CD4-positive, alpha-beta T cell treated with Interferon gamma for 1 hour (primary cell): ENCODE results near the gene CD163L1.
"Not testable (repeated sequence)": the region's sequence is repeated elsewhere in the genome, so short reads cannot be mapped to it uniquely, and the experiment has no call there.

Experiments
- DNase-seq: peaks from one replicate; pipeline ENCODE4 v3.0.0-alpha.2; 2020

CD163L1 gene

GRCh38 chr12:7403466-7403865 is 40.5 kb downstream of the CD163L1 start:
- DNase-seq = no peak

DNA sequence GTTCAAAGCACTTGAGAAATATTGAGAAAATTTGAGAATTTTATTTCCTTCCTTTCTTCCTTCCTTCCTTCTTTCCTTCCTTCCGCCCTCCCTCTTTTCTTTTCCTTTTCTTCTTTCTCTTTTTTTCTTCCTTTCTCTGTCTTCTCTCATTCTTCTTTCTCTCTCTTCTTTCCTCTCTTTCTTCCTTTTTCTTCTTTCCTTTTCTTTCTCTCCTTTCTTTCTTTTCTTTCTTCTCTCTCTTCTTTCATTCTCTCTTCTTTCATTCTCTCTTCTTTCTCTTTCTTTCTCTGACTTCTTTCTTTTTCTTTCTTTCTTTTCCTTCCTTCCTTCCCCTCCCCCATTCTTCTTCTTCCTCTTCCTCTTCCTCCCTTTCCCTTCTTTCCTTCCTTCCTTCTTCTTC is 44.9 kb downstream of the CD163L1 start:
- no peak for DNase-seq

GRCh38 chr12:7396418-7396817 is 47.5 kb downstream of the CD163L1 start:
- DNase-seq = no peak

DNA sequence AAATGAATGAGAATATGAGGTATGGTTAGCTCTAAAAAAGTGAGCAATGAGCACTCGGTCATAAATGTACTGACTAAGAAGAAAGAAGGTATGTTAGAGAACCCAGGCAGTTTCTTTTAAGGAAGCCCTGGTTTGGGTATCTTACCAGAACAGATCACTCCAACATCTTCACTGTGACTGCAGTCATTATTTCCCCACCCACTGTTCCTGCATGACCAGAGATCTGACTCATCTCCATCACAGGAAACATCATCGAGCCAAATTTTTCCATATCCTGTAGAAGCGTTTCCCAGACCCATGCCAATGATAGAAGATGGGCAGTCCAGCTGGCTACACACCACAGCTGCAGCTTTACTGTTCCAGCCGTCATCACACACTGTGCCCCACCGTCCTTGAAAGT is 48.0 kb downstream of the CD163L1 start:
- no peak for DNase-seq

DNA sequence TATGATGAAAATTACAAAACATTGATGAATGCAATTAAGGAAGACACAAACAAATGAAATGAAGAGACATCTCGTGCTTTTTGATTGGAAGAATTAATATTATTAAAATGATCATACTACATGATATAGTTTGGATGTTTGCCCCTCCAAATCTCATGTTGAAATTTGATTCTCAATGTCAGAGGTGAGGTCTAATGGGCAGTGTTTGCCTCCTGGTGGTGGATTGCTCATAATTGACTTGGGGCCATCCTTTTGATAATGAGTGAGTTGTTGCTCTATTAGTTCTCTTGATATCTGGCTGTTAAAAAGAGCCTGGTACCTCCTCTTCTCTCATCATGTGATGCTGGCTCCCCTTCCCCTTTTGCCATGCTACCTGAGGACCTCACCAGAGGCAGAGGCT is 56.7 kb downstream of the CD163L1 start:
- DNase-seq = no peak

GRCh38 chr12:7383157-7383556 is 60.8 kb downstream of the CD163L1 start:
- no peak for DNase-seq

GRCh38 chr12:7376196-7376595 is 67.8 kb downstream of the CD163L1 start:
- no peak for DNase-seq

- no peak for DNase-seq
These were observed 68.8 kb downstream of the CD163L1 start for GRCh38 chr12:7375145-7375543.

DNA sequence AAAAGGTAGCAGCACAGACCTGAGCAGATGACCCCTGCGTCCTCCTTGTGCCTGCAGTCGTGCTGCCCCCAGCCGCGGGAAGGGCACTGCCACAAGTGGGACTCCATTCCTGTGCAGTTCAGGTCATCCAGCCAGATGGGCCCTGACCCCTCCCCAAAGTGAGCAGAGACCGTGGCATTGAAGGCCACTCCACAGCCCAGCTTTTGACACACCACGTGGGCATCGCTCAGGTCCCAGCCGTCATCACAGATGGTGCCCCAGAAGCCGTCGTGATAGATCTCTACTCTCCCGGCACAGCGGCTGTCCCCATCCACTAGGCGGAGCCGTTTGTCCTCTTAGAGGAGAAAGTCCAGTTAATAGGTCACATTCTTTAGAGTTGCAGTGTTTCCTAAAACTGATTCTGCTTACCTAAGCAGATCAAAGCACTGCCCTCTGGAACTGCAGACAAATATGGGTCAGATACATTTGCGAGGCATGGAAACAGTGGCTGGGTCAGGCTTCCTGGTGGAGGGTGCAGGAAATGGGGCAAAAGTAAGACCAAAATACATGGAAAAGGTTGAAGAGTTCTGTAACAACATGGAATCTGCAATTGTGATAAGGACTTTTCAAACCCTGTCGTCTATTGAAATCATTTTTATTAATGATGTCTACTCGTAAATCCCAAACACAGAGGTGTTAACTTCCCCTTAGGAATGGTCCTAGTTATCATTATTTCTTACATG is 69.4 kb downstream of the CD163L1 start:
- DNase-seq = peak; percentile 8

GRCh38 chr12:7373226-7373625 is 70.7 kb downstream of the CD163L1 start:
- DNase-seq = no peak

DNA sequence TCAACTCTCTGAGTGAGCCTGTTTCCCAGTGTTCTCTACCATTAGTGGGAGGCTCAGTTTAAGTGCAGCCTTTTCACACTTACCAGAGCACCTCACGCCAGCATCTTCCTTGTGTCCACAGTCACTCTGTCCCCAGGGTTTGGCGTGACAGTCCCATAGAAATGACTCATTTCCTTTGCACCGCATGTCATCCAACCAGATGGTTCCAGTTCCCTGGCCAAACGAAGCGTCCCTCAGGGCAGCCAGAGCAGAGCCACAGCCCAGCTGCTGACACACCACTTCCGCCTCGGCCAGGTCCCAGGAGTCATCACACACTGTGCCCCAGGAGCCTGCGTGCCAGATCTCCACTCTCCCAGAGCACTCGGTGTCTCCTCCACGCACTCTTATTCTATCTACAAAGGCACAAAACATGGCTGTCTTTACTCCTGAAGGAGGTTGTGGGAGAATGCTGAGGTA is 74.7 kb downstream of the CD163L1 start:
- no peak for DNase-seq

- no peak for DNase-seq
These were observed 81.2 kb downstream of the CD163L1 start for GRCh38 chr12:7362734-7363133.

GRCh38 chr12:7361265-7361664 is 82.7 kb downstream of the CD163L1 start:
- no peak for DNase-seq

DNA sequence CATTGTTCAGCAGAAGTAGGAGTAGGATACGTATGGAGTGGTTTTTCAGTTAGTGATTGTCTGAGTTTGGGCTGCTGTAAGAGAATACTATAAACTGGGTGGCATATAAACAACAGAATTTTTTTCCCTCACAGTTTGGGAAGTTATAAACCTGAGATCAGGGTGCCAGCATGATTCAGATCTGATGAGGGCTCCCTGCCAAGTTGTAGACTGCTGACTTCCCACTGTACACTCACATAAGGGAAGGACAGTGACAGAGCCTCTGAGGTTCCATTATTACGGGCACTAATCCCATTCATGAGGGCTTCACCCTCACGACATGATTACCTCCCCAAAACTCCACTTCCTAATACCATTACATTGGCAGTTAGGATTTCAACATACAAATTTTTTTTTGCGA is 89.4 kb downstream of the CD163L1 start:
- DNase-seq = no peak

DNA sequence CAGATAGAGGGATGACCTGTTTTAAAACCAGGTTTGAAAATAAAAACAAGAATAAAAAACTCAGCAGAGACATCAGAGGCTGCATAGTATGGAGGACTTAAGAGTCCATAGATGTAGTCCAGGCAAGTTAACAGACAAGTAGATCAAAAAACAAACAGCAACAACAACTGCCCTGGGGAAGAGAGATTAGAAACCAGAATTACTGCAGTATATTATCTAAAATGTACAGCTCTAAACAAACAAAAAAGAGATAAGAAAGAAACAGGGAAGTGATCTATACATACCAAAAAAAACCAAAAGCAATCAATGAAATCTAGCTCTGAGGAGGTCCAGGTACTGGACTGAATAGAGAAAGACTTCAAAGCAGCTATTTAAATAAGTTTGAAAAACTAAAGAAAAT is 91.3 kb downstream of the CD163L1 start:
- no peak for DNase-seq

GRCh38 chr12:7351177-7351576 is 92.8 kb downstream of the CD163L1 start:
- DNase-seq = no peak

DNA sequence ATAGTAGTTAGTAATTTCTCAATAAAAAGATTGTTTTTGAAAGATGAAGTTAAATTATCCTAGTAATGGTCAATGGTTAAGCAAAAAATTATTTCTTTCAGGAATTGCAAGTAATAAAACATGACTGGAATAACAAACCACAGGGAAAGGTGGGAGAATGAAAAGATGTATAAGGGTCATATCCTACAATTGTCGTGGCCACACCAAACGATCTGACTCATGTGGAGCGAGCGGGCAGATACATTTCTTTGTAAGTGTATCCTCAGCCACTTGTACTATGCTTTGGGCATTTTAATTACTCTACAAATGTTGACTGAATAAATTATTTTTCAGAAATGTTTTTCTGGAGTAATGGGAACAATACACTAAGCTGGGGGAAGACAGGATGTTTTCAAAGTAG is 94.5 kb downstream of the CD163L1 start:
- no peak for DNase-seq

GRCh38 chr12:7346551-7347225 is 97.3 kb downstream of the CD163L1 start:
- no peak for DNase-seq

DNA sequence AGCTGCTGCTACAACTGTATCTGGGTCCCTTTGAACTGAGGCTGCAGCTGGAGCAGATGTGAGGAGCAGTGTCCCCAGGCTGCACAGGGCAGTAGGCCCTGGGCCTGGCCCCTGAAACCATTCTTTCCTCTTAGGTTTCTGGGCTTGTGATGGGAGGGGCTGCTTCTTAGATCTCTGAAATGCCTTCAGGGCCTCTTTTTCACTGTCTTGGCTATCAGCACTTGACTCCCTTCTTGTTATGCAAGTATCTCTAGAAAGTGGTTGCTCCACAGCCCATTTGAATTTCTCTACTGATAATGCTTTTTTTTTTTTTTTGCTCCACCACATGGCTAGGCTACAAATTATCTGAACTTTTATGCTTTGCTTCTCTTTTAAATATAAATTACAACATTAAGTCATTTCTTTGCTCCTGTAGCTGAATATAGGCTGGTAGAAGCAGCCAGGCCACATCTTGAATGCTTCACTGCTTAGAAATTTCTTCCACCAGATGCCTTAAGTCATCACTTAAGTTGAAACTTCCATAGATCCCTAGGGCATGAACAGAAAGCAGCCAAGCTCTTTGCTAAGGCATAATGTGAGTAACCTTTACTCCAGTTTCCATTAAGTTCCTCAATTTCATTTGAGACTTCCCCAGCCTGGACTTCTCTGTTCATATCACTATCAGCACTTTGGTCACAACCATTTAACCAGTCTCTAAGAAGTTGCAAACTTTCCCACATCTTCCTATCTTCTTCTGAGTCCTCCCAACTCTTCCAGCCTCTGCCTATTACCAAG is 98.9 kb downstream of the CD163L1 start:
- DNase-seq = no peak

GRCh38 chr12:7339675-7340074 is 104.3 kb downstream of the CD163L1 start:
- DNase-seq = no peak

GRCh38 chr12:7337790-7338189 is 106.2 kb downstream of the CD163L1 start:
- not testable (repeated sequence) for DNase-seq

GRCh38 chr12:7327918-7328317 is 116.0 kb downstream of the CD163L1 start:
- DNase-seq = no peak

GRCh38 chr12:7324176-7324575 is 119.8 kb downstream of the CD163L1 start:
- no peak for DNase-seq

- no peak for DNase-seq
These were observed 121.4 kb downstream of the CD163L1 start for GRCh38 chr12:7322599-7322998.
